H1 (cell line): ENCODE results near the gene RAET1E. TPM values are rescaled to one million over a fixed set of nuclear protein-coding genes. Genes with fewer than 3 reads are reported as not detected.

ENCODE experiments used
- CTCF ChIA-PET: fragments of 300-600 bp; sonication (Branson Sonifier 250); formaldehyde crosslinking; loops from one replicate; lab custom pipeline; 2021; ENCODE audit not compliant: partially characterized antibody; lab: Charles Lee
- POLR2A ChIA-PET: fragments of 300-600 bp; sonication (Branson Sonifier 250); formaldehyde crosslinking; loops from one replicate; lab custom pipeline; 2021; ENCODE audit warnings: inconsistent platforms; ENCODE audit not compliant: partially characterized antibody; lab: Charles Lee
- DNase-seq, 2 experiments: peaks; one replicate each; pipeline versions ENCODE4 v3.0.0 to v3.0.0-alpha.2; 2010 to 2022; ENCODE audit warnings: low spot score in 2 of 2, low read depth in 1 of 2, mixed read lengths in 1 of 2
- FAIRE-seq: peaks from 2 replicates; lab custom pipeline; 2011; peaks lifted over from hg19 to GRCh38; lab: Jason Lieb, UNC
- H2AFZ ChIP-seq: 2 replicates; pipeline ENCODE4 v1.8.1; 2012; ENCODE audit warnings: low read length, inconsistent platforms
- H2AK5ac ChIP-seq: 2 replicates; pipeline ENCODE4 v1.6.1; 2013; ENCODE audit warnings: low read depth, low read length
- H2BK120ac ChIP-seq: replicated peaks from 2 replicates; pipeline ENCODE3; 2013; ENCODE audit warnings: low read depth, low read length, inconsistent platforms
- H2BK12ac ChIP-seq: 2 replicates; pipeline ENCODE4 v1.6.1; 2013; ENCODE audit warnings: low read depth, low read length
- H2BK15ac ChIP-seq: 2 replicates; pipeline ENCODE4 v1.6.1; 2013; ENCODE audit warnings: low read length
- H2BK20ac ChIP-seq: 2 replicates; pipeline ENCODE4 v1.6.1; 2013; ENCODE audit warnings: low read length
- H2BK5ac ChIP-seq: 2 replicates; pipeline ENCODE4 v1.6.1; 2013; ENCODE audit warnings: low read depth, low read length
- H3K14ac ChIP-seq: 2 replicates; pipeline ENCODE4 v1.6.1; 2013; ENCODE audit warnings: inconsistent platforms; ENCODE audit not compliant: insufficient read length
- H3K18ac ChIP-seq: 2 replicates; pipeline ENCODE4 v1.6.1; 2013; ENCODE audit warnings: low read length; ENCODE audit errors: extremely low read depth
- H3K23ac ChIP-seq: 2 replicates; pipeline ENCODE4 v1.6.1; 2013; ENCODE audit warnings: inconsistent platforms; ENCODE audit not compliant: insufficient read length
- H3K23me2 ChIP-seq: 2 replicates; pipeline ENCODE4 v1.6.1; 2013; ENCODE audit warnings: low read depth, low read length
- H3K27ac ChIP-seq: 2 replicates; pipeline ENCODE4 v1.6.1; 2011; ENCODE audit warnings: low read depth, low read length, inconsistent platforms
- H3K27me3 ChIP-seq, 4 experiments: replicated peaks in 1 of 4; 1 replicate in 1 of 4; 2 replicates in 3 of 4; pipeline versions ENCODE4 v1.6.1 to v1.8.1; 2011 to 2013; ENCODE audit warnings: low read length in 3 of 4, mild to moderate bottlenecking in 3 of 4, inconsistent platforms in 2 of 4, mixed read lengths in 2 of 4, moderate library complexity in 1 of 4; ENCODE audit not compliant: control insufficient read depth in 3 of 4, insufficient read depth in 3 of 4; ENCODE audit errors: extremely low read depth in 1 of 4
- H3K36me3 ChIP-seq, 4 experiments: 2 replicates each; pipeline versions ENCODE4 v1.6.1 to v1.8.1; 2011 to 2013; ENCODE audit warnings: mild to moderate bottlenecking in 4 of 4, low read length in 3 of 4, moderate library complexity in 2 of 4, control low read depth in 1 of 4, inconsistent platforms in 1 of 4; ENCODE audit not compliant: insufficient read depth in 4 of 4, control insufficient read depth in 2 of 4
- H3K4ac ChIP-seq: replicated peaks from 2 replicates; pipeline ENCODE3; 2013; ENCODE audit warnings: low read length, low read depth, mixed read lengths, inconsistent platforms; ENCODE audit not compliant: insufficient read length
- H3K4me1 ChIP-seq, 4 experiments: replicated peaks in 1 of 4; 1 replicate in 1 of 4; 2 replicates in 3 of 4; pipeline versions ENCODE4 v1.6.1 to v1.8.1; 2011 to 2013; ENCODE audit warnings: low read length in 3 of 4, inconsistent platforms in 2 of 4, mixed read lengths in 1 of 4; ENCODE audit not compliant: insufficient read depth in 4 of 4, control insufficient read depth in 3 of 4
- H3K4me2 ChIP-seq, 2 experiments: 2 replicates each; pipeline versions ENCODE4 v1.6.1 to v1.8.1; 2011 to 2013; ENCODE audit warnings: low read depth in 2 of 2, low read length in 2 of 2, control low read depth in 1 of 2, inconsistent platforms in 1 of 2, mild to moderate bottlenecking in 1 of 2; ENCODE audit not compliant: insufficient read depth in 1 of 2
- H3K4me3 ChIP-seq, 4 experiments: fragments of 200-600, 300-600 bp in 1 of 4; sonication (generic), shearing (Covaris generic), sonication (Bioruptor Twin) in 1 of 4; 2 replicates each; pipeline versions ENCODE4 v1.5.1 to v1.8.1; 2011 to 2016; ENCODE audit warnings: low read length in 4 of 4, low read depth in 3 of 4, control low read depth in 2 of 4, inconsistent platforms in 2 of 4, mild to moderate bottlenecking in 2 of 4, mixed read lengths in 1 of 4, moderate library complexity in 1 of 4; ENCODE audit not compliant: insufficient read depth in 2 of 4; ENCODE audit errors: extremely low read depth in 1 of 4
- H3K56ac ChIP-seq: replicated peaks from 2 replicates; pipeline ENCODE3; 2013; ENCODE audit warnings: low read depth, mild to moderate bottlenecking, mixed read lengths, low read length, inconsistent platforms; ENCODE audit not compliant: insufficient read length
- H3K79me1 ChIP-seq: 2 replicates; pipeline ENCODE4 v1.6.1; 2013; ENCODE audit warnings: low read depth, low read length, control low read depth
- H3K79me2 ChIP-seq, 2 experiments: 2 replicates each; pipeline versions ENCODE4 v1.6.1 to v1.8.1; 2012 to 2013; ENCODE audit warnings: low read length in 2 of 2, mild to moderate bottlenecking in 2 of 2, inconsistent platforms in 1 of 2; ENCODE audit not compliant: insufficient read depth in 2 of 2, control insufficient read depth in 1 of 2
- H3K9ac ChIP-seq, 4 experiments: replicated peaks in 1 of 4; 1 replicate in 1 of 4; 2 replicates in 3 of 4; pipeline versions ENCODE4 v1.6.1 to v1.8.1; 2011 to 2013; ENCODE audit warnings: low read depth in 3 of 4, low read length in 3 of 4, control low read depth in 2 of 4, mild to moderate bottlenecking in 2 of 4, moderate library complexity in 2 of 4, inconsistent platforms in 1 of 4; ENCODE audit errors: extremely low read depth in 1 of 4
- H3K9me3 ChIP-seq, 2 experiments: 2 replicates each; pipeline versions ENCODE4 v1.6.1 to v1.8.1; 2012 to 2013; ENCODE audit warnings: mild to moderate bottlenecking in 2 of 2, moderate library complexity in 2 of 2, control low read depth in 1 of 2, inconsistent platforms in 1 of 2, low read depth in 1 of 2, low read length in 1 of 2, mixed read lengths in 1 of 2; ENCODE audit not compliant: insufficient read depth in 2 of 2
- H4K20me1 ChIP-seq, 2 experiments: replicated peaks in 1 of 2; 2 replicates each; pipeline versions ENCODE3 to v1.8.1; 2011 to 2013; ENCODE audit warnings: inconsistent platforms in 2 of 2, low read length in 2 of 2, mild to moderate bottlenecking in 1 of 2; ENCODE audit not compliant: insufficient read depth in 2 of 2, control insufficient read depth in 1 of 2
- H4K5ac ChIP-seq: 2 replicates; pipeline ENCODE4 v1.6.1; 2013; ENCODE audit warnings: low read length, low read depth, mixed read lengths, inconsistent platforms; ENCODE audit not compliant: insufficient read length
- H4K8ac ChIP-seq: 2 replicates; pipeline ENCODE4 v1.8.0; 2013; ENCODE audit warnings: mild to moderate bottlenecking, moderate library complexity, low read length, inconsistent platforms; ENCODE audit not compliant: insufficient read depth; ENCODE audit errors: extremely low read depth
- H4K91ac ChIP-seq: replicated peaks from 2 replicates; pipeline ENCODE3; 2013; ENCODE audit warnings: low read length, mixed read lengths, inconsistent platforms; ENCODE audit not compliant: insufficient read length
- ASH2L ChIP-seq: fragments of 200-600, 300-600 bp; sonication (generic); IDR thresholded peaks from one replicate; pipeline ENCODE4 v1.7.1; 2017; ENCODE audit warnings: low read length
- BACH1 ChIP-seq: IDR thresholded peaks from 2 replicates; pipeline ENCODE4 v1.6.1; 2012; ENCODE audit warnings: low read length, improper control_type of control experiment
- CBX5 ChIP-seq: fragments of 300-800, 300-1000 bp; sonication (generic); IDR thresholded peaks from 2 replicates; pipeline ENCODE4 v1.7.1; 2016; ENCODE audit warnings: antibody characterized with exemption, low read length, low read depth
- CTCF ChIP-seq, 3 experiments: IDR thresholded peaks; 1 replicate in 2 of 3; 2 replicates in 1 of 3; pipeline versions ENCODE4 v1.5.1 to v1.6.1; 2011; ENCODE audit warnings: low read length in 3 of 3, mild to moderate bottlenecking in 3 of 3, inconsistent platforms in 2 of 3, low read depth in 1 of 3, moderate library complexity in 1 of 3; ENCODE audit not compliant: insufficient read depth in 1 of 3; ENCODE audit errors: control extremely low read depth in 1 of 3
- KDM4A ChIP-seq: IDR thresholded peaks from one replicate; pipeline ENCODE4 v1.7.1; 2012; ENCODE audit warnings: low read depth, mild to moderate bottlenecking, moderate library complexity, low read length, inconsistent platforms; ENCODE audit not compliant: severe bottlenecking
- RBBP5 ChIP-seq: IDR thresholded peaks from 2 replicates; pipeline ENCODE4 v1.7.1; 2012; ENCODE audit warnings: low read depth, mild to moderate bottlenecking, inconsistent platforms, low read length, moderate library complexity, borderline replicate concordance
- RFX5 ChIP-seq: IDR thresholded peaks from 2 replicates; pipeline ENCODE4 v1.6.1; 2011; ENCODE audit warnings: low read depth, low read length, improper control_type of control experiment, borderline replicate concordance
- WGBS, 2 experiments: shearing (Covaris generic) in 1 of 2; methylation state at CpG; one replicate each; pipeline versions ENCODE4 v1.1.6 to v1.1.7; 2013 to 2015; ENCODE audit warnings: low lambda C conversion rate in 2 of 2, mixed read lengths in 2 of 2, inconsistent platforms in 1 of 2, low coverage in 1 of 2, missing lambda C conversion rate in 1 of 2; ENCODE audit not compliant: insufficient replicate concordance in 2 of 2, insufficient coverage in 1 of 2, insufficient read length in 1 of 2; ENCODE audit errors: extremely low coverage in 1 of 2, missing lambda C conversion rate in 1 of 2; 5-methylcytosine and 5-hydroxymethylcytosine counted together
- polyA plus RNA-seq, 7 experiments: library from polyadenylated mRNA; depleted of rRNA in 3 of 7; stranded (reverse) in 5 of 7; unstranded in 2 of 7; fragments of >200 nt in 5 of 7; fragments of 200-250 nt in 2 of 7; gene quantifications; 1 replicate in 5 of 7; 2 replicates in 1 of 7; 4 replicates in 1 of 7; pipeline versions ENCODE4 v1.2.1 to v1.2.3, GENCODE V29; 2011 to 2013; ENCODE audit warnings: missing spikeins in 2 of 7, mixed read lengths in 2 of 7
- total RNA-seq: library from RNA; stranded (reverse); fragmentation: NEBNext Ultra II Directional; extraction: Animal tissue kit (Norgen Biotek cat#: 25700); gene quantifications from 2 replicates; pipeline ENCODE4 v1.2.1, GENCODE V29; 2021

The RAET1E gene
- total and polyA plus RNA-seq, 2 of the 8 experiments (the other 6 are each of a cell fraction or from before 2014, with no cell fraction given) = not detected

- Histone ChIP-seq H3K27ac (peak overlapping the region; percentile 84), H2BK12ac (0 out of 2 replicates have a peak overlapping the region, but pooled peaks have one; percentile 50), H4K91ac (peak overlapping the region; percentile 49), H2BK15ac (peak overlapping the region; percentile 92; the same call in 1 of the 2 replicates), H3K79me2 (peaks cover 0 to 7% of the 10 kb centered on the region in 2 experiments; a peak in 2 of 4 replicates), H3K4ac (no peak overlapping the region), H3K18ac (peak overlapping the region; percentile 87), H4K8ac (peak overlapping the region; percentile 83; the same call in 1 of the 2 replicates), H3K23me2 (peaks cover 12% of the 10 kb centered on the region; the same call in 1 of the 2 replicates), H3K56ac (peak overlapping the region; percentile 48), H2AFZ (peak overlapping the region; percentile 99), H3K9ac (peak overlapping the region in 3 of 4 experiments; percentile 1 to 69 (median 60); a peak in 4 of 7 replicates), H3K4me2 (peak overlapping the region; percentile 56 to 99), H3K9me3 (no peaks in the 10 kb centered on the region), H2BK5ac (peak overlapping the region; percentile 78; the same call in 1 of the 2 replicates), H3K4me1 (peaks cover 5 to 20% (median 11%) of the 10 kb centered on the region in 4 experiments), H3K23ac (no peak overlapping the region), H3K27me3 (peaks cover 0 to 13% (median 5%) of the 10 kb centered on the region in 4 experiments; a peak in 5 of 7 replicates), H3K4me3 (peak overlapping the region; percentile 32 to 72 (median 50)), H2BK20ac (no peak overlapping the region), H3K79me1 (peaks cover 6% of the 10 kb centered on the region; the same call in 1 of the 2 replicates), H3K36me3 (no peaks in the 10 kb centered on the region), H2AK5ac (no peak overlapping the region), H4K20me1 (peaks cover 4 to 13% of the 10 kb centered on the region in 2 experiments), H4K5ac (peak overlapping the region; percentile 71), H2BK120ac (no peak overlapping the region), H3K14ac (no peak overlapping the region)
- FAIRE-seq (no peak), DNase-seq (no peak)
- ChIA-PET CTCF (interaction anchor here (0.6 to 6.1 kb wide), 18 partner anchors 9 to 55 kb away, joined by 3 to 33 read pairs (median 5); no protein-coding TSS in a partner anchor), POLR2A (interaction anchor here (2.1 kb wide), 1 partner anchor 18 kb away, joined by 6 read pairs; no protein-coding TSS in a partner anchor)
- WGBS, 2 experiments = 29% methylated on average over 14 of the region's 23 CpGs; no CpG with 5 or more reads in 1 of the 2 experiments
- peak in 2 of 3 experiments; percentile 43 to 46; a peak in 3 of 4 replicates for TF ChIP-seq CTCF (IDR thresholded peaks at IDR 0.05; ENCODE audit: control extremely low read depth in 1 of 3, insufficient read depth in 1 of 3, low read depth in 1 of 3, low read length in 3 of 3)
- peak; percentile 25 for TF ChIP-seq KDM4A
- peak; percentile 32; the same call in 1 of the 2 replicates for TF ChIP-seq RBBP5
- no peak for TF ChIP-seq CBX5
- peak; percentile 64 for TF ChIP-seq ASH2L
- TF ChIP-seq BACH1 = no peak
- no peak for TF ChIP-seq RFX5
Measured at GRCh38 chr6:149864578-149865535, 33.1 kb downstream of the RAET1E start.
